ENCODE results near the gene FOXD3. TPM values are rescaled to one million over a fixed set of nuclear protein-coding genes. Genes with fewer than 3 reads are reported as not detected.

Gene FOXD3
- total and polyA plus RNA-seq, 7 donors: 0.31 to 5.0 (median 3.9) TPM; not detected in 2

DNA sequence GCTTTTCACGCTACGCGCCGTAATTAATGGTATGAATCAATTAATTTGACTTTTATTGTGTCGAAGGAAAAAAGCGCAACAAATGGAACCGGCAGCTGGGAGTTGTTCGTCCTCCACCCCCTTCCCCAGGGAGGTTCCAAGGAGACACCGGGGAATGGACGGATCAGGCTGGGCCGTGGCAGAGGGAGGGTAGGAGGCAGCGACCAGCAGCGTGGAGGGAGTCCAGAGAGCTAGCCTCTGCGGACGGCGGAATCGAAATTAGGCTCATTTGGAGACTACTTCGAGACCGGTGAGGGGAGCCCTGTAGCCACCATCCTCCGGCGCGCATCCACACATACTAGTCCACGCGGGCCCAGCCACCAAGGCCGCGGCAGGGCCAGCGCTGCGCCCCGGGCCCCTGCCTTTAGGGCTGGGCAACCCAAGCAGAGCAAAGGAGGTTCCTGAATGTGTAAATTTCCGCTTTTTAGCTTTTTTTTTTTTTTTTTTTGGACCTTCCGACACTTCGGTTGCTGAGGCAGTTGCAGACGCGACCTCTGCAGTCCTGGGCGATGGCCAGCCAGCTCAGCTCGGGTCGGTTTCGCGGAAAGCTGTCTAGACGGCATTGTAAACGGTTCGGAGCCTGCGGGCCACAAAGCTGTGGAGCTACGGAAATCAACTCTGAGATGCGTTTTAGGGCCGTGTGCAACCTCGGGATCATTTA lies 2.2 kb upstream of the FOXD3 start:
- no peaks in the 10 kb centered on the region for H3K36me3 ChIP-seq
- H3K27me3 ChIP-seq: peaks cover 83 to 100% (median 100%) of the 10 kb centered on the region in 3 donors
- DNase-seq: no peak
- 6 to 12% methylated on average over 47 of the region's 47 CpGs for WGBS, 2 donors
- TF ChIP-seq POLR2AphosphoS5 (IDR thresholded peaks at IDR 0.05) (no peak), POLR2A (IDR thresholded peaks at IDR 0.05) (no peak)
- intact Hi-C loops (cut with DNase I): loop anchor here (10.0 kb wide), 2 partner anchors 125 to 475 kb away; no protein-coding TSS in a partner anchor
- H3K4me3 ChIP-seq: peak overlapping the region in 3 of 4 donors; percentile 6 to 12 (median 8)
- peak overlapping the region in 3 of 4 donors; percentile 25 to 35 (median 29) for H3K27ac ChIP-seq
- H3K4me1 ChIP-seq: peaks cover 0 to 62% (median 42%) of the 10 kb centered on the region in 4 donors
- peaks cover 0 to 7% (median 1%) of the 10 kb centered on the region in 4 donors for H3K9me3 ChIP-seq

DNA sequence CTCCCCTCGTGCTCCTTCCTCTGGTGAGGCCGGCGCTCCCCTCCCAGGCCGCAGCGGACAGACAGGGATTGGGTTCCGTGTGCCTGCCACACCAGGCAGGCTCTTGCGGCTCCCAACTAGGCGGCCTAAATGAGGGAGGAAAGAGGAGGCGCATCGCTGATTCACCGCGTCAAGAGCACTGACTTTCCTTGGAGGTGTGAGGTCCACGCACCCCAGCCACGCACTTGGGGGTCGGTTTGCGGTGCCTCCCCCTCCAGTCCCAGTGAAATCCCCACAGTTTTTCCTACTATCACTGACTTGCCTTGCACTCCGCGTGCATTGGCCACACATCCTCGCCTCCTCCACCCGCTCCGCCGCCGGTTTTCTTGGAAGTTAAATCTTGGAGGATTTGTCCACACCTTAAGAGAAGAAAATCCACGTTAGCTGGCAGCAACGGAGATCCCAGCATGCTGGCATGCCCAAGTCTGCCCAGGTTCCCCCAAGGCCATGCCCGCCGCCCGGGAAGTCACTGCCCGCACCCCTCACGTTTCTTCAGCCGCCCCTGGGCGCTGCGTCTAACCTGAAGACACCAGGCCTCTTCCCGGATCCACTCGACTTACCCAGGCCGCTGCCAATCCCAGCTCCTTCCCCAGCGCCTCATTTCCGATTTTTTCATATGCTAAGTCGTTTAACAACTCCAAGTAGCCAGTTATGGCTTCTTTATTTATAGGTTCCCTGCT lies 1.1 kb upstream of the FOXD3 start:
- Histone ChIP-seq H3K27ac (peak overlapping the region; percentile 35 to 59 (median 44)), H3K4me1 (peaks cover 0 to 62% (median 42%) of the 10 kb centered on the region in 4 donors), H3K36me3 (no peaks in the 10 kb centered on the region), H3K9me3 (peaks cover 0 to 7% (median 1%) of the 10 kb centered on the region in 4 donors), H3K27me3 (peaks cover 85 to 100% (median 100%) of the 10 kb centered on the region in 3 donors), H3K4me3 (peak overlapping the region; percentile 31 to 54 (median 46))
- TF ChIP-seq, protein P1, sequence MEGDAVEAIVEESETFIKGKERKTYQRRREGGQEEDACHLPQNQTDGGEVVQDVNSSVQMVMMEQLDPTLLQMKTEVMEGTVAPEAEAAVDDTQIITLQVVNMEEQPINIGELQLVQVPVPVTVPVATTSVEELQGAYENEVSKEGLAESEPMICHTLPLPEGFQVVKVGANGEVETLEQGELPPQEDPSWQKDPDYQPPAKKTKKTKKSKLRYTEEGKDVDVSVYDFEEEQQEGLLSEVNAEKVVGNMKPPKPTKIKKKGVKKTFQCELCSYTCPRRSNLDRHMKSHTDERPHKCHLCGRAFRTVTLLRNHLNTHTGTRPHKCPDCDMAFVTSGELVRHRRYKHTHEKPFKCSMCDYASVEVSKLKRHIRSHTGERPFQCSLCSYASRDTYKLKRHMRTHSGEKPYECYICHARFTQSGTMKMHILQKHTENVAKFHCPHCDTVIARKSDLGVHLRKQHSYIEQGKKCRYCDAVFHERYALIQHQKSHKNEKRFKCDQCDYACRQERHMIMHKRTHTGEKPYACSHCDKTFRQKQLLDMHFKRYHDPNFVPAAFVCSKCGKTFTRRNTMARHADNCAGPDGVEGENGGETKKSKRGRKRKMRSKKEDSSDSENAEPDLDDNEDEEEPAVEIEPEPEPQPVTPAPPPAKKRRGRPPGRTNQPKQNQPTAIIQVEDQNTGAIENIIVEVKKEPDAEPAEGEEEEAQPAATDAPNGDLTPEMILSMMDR (IDR thresholded peaks at IDR 0.05): no peak
- TF ChIP-seq POLR2AphosphoS5 (IDR thresholded peaks at IDR 0.05) (no peak), POLR2A (IDR thresholded peaks at IDR 0.05) (no peak), EP300 (IDR thresholded peaks at IDR 0.05) (no peak)
- WGBS, 2 donors: 7 to 10% methylated on average over 39 of the region's 39 CpGs
- DNase-seq: no peak
- intact Hi-C loops (cut with DNase I): loop anchor here (10.0 kb wide), 2 partner anchors 124 to 476 kb away; no protein-coding TSS in a partner anchor

DNA sequence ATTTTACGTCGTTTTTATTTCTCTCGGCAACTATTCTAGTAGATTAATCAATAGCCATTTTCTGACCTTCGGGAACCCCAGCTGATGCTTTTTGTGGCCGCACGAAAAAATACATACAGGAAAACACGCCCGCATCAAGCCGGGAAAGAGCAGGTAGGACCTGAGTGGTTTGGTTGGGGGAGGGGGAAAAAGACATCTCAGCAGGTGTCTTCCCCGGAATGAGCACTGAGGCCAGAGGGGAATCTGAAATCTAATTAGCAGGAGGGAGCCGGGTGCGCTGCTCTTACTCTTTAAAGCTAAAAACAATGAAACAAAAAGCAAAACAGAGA lies 618 bp upstream of the FOXD3 start:
- H3K4me1 ChIP-seq: peaks cover 0 to 61% (median 41%) of the 10 kb centered on the region in 4 donors
- no peaks in the 10 kb centered on the region for H3K36me3 ChIP-seq
- peaks cover 0 to 7% (median 1%) of the 10 kb centered on the region in 4 donors for H3K9me3 ChIP-seq
- TF ChIP-seq POLR2A (IDR thresholded peaks at IDR 0.05): no peak
- TF ChIP-seq EP300 (IDR thresholded peaks at IDR 0.05): no peak
- TF ChIP-seq, protein P1 (IDR thresholded peaks at IDR 0.05): no peak
- no peak for TF ChIP-seq POLR2AphosphoS5 (IDR thresholded peaks at IDR 0.05)
- peaks cover 85 to 100% (median 100%) of the 10 kb centered on the region in 3 donors for H3K27me3 ChIP-seq
- H3K4me3 ChIP-seq: peak overlapping the region; percentile 31 to 54 (median 46)
- no peak for DNase-seq
- H3K27ac ChIP-seq: peak overlapping the region; percentile 35 to 59 (median 54)
- intact Hi-C loops (cut with DNase I): loop anchor here (2.0 to 10.0 kb wide), 3 partner anchors 45 to 477 kb away; partner anchors contain the start of gene ALG6
- 4 to 6% methylated on average over 12 of the region's 12 CpGs for WGBS, 2 donors

DNA sequence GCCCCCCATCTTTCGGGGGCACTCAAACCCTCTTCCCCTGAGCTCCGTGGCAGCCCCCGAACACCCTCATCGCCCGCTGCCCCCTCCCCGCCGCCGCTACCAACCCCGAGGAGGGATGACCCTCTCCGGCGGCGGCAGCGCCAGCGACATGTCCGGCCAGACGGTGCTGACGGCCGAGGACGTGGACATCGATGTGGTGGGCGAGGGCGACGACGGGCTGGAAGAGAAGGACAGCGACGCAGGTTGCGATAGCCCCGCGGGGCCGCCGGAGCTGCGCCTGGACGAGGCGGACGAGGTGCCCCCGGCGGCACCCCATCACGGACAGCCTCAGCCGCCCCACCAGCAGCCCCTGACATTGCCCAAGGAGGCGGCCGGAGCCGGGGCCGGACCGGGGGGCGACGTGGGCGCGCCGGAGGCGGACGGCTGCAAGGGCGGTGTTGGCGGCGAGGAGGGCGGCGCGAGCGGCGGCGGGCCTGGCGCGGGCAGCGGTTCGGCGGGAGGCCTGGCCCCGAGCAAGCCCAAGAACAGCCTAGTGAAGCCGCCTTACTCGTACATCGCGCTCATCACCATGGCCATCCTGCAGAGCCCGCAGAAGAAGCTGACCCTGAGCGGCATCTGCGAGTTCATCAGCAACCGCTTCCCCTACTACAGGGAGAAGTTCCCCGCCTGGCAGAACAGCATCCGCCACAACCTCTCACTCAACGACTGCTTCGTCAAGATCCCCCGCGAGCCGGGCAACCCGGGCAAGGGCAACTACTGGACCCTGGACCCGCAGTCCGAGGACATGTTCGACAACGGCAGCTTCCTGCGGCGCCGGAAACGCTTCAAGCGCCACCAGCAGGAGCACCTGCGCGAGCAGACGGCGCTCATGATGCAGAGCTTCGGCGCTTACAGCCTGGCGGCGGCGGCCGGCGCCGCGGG lies 837 bp downstream of the FOXD3 start:
- peaks cover 0 to 7% (median 1%) of the 10 kb centered on the region in 4 donors for H3K9me3 ChIP-seq
- H3K27me3 ChIP-seq: peaks cover 88 to 100% (median 100%) of the 10 kb centered on the region in 3 donors
- H3K36me3 ChIP-seq: no peaks in the 10 kb centered on the region
- TF ChIP-seq EP300 (IDR thresholded peaks at IDR 0.05): no peak
- TF ChIP-seq, protein P1 (IDR thresholded peaks at IDR 0.05): no peak
- no peak for TF ChIP-seq POLR2AphosphoS5 (IDR thresholded peaks at IDR 0.05)
- no peak for TF ChIP-seq POLR2A (IDR thresholded peaks at IDR 0.05)
- peak overlapping the region; percentile 36 to 59 (median 54) for H3K27ac ChIP-seq
- intact Hi-C loops (cut with DNase I): loop anchor here (2.0 to 10.0 kb wide), 3 partner anchors 44 to 478 kb away; partner anchors contain the start of gene ALG6
- DNase-seq: peak; percentile 66
- 3% methylated on average over 104 of the region's 104 CpGs for WGBS, 2 donors
- peak overlapping the region; percentile 31 to 54 (median 46) for H3K4me3 ChIP-seq
- H3K4me1 ChIP-seq: peaks cover 0 to 46% (median 28%) of the 10 kb centered on the region in 4 donors
